NCI-H2029 treated with DMSO at 0.1 percent for 48 hours (cell line): ENCODE data around the gene PEX11G.
"Not testable (repeated sequence)": the region's sequence is repeated elsewhere in the genome, so short reads cannot be mapped to it uniquely, and the experiment has no call there.

Experiments
- DNase-seq: peaks from one replicate; lab custom pipeline; 2025; lab: John Stamatoyannopoulos, UW

PEX11G gene

GRCh38 chr19:7467009-7467989 lies 21.5 kb downstream of the PEX11G start:
- no peak for DNase-seq

- DNase-seq: no peak
Measured at GRCh38 chr19:7463575-7463974, 25.3 kb downstream of the PEX11G start.

GRCh38 chr19:7461841-7462629 lies 26.8 kb downstream of the PEX11G start:
- DNase-seq: no peak

- no peak for DNase-seq
Measured at GRCh38 chr19:7460562-7460966, 28.3 kb downstream of the PEX11G start.

- DNase-seq: no peak
Measured at GRCh38 chr19:7459773-7460172, 29.1 kb downstream of the PEX11G start.

- no peak for DNase-seq
Measured at GRCh38 chr19:7458675-7459074, 30.2 kb downstream of the PEX11G start.

- DNase-seq: no peak
Measured at GRCh38 chr19:7456964-7457541, 31.8 kb downstream of the PEX11G start.

- no peak for DNase-seq
Measured at GRCh38 chr19:7455600-7456296, 33.1 kb downstream of the PEX11G start.

GRCh38 chr19:7454998-7455397 lies 33.8 kb downstream of the PEX11G start:
- DNase-seq: no peak

- DNase-seq: no peak
Measured at GRCh38 chr19:7450243-7451223, 38.3 kb downstream of the PEX11G start.

- not testable (repeated sequence) for DNase-seq
Measured at GRCh38 chr19:7449391-7450070, 39.3 kb downstream of the PEX11G start.

GRCh38 chr19:7447648-7448047 lies 41.2 kb downstream of the PEX11G start:
- no peak for DNase-seq

GRCh38 chr19:7445104-7445503 lies 43.7 kb downstream of the PEX11G start:
- DNase-seq: no peak

GRCh38 chr19:7444042-7444441 lies 44.8 kb downstream of the PEX11G start:
- no peak for DNase-seq

- no peak for DNase-seq
Measured at GRCh38 chr19:7442423-7442822, 46.4 kb downstream of the PEX11G start.

- no peak for DNase-seq
Measured at GRCh38 chr19:7441468-7442146, 47.2 kb downstream of the PEX11G start.

- no peak for DNase-seq
Measured at GRCh38 chr19:7440188-7440975, 48.5 kb downstream of the PEX11G start.

- no peak for DNase-seq
Measured at GRCh38 chr19:7435586-7435985, 53.2 kb downstream of the PEX11G start.

- DNase-seq: no peak
Measured at GRCh38 chr19:7434391-7434790, 54.4 kb downstream of the PEX11G start.
